Hepatocyte (in vitro differentiated cells): ENCODE results near the gene SLC35B3.

Experiments used
- EZH2 ChIP-seq: fragments of 200-600 bp; sonication (generic); IDR thresholded peaks from 2 replicates; pipeline ENCODE4 v1.6.1; 2016; ENCODE audit warnings: antibody characterized with exemption, mild to moderate bottlenecking, borderline replicate concordance
- TF ChIP-seq, protein P1 (sequence below): fragments of 200-600 bp; sonication (generic); IDR thresholded peaks from 2 replicates; pipeline ENCODE4 v1.5.1; 2016; ENCODE audit warnings: antibody characterized with exemption, mild to moderate bottlenecking; ENCODE audit not compliant: poor library complexity

GRCh38 chr6:8437813-8438212 lies 2.5 kb upstream of the SLC35B3 start:
- TF ChIP-seq, protein P1, sequence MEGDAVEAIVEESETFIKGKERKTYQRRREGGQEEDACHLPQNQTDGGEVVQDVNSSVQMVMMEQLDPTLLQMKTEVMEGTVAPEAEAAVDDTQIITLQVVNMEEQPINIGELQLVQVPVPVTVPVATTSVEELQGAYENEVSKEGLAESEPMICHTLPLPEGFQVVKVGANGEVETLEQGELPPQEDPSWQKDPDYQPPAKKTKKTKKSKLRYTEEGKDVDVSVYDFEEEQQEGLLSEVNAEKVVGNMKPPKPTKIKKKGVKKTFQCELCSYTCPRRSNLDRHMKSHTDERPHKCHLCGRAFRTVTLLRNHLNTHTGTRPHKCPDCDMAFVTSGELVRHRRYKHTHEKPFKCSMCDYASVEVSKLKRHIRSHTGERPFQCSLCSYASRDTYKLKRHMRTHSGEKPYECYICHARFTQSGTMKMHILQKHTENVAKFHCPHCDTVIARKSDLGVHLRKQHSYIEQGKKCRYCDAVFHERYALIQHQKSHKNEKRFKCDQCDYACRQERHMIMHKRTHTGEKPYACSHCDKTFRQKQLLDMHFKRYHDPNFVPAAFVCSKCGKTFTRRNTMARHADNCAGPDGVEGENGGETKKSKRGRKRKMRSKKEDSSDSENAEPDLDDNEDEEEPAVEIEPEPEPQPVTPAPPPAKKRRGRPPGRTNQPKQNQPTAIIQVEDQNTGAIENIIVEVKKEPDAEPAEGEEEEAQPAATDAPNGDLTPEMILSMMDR, result no peak
- no peak for TF ChIP-seq EZH2
